H1 (cell line): ENCODE measurements around the gene IRAK3. TPM values are rescaled to one million over a fixed set of nuclear protein-coding genes. Genes with fewer than 3 reads are reported as not detected.

Experiments used
- CTCF ChIA-PET: fragments of 300-600 bp; sonication (Branson Sonifier 250); formaldehyde crosslinking; loops from one replicate; lab custom pipeline; 2021; ENCODE audit not compliant: partially characterized antibody; lab: Charles Lee
- POLR2A ChIA-PET: fragments of 300-600 bp; sonication (Branson Sonifier 250); formaldehyde crosslinking; loops from one replicate; lab custom pipeline; 2021; ENCODE audit warnings: inconsistent platforms; ENCODE audit not compliant: partially characterized antibody; lab: Charles Lee
- DNase-seq, 2 experiments: peaks; one replicate each; pipeline versions ENCODE4 v3.0.0 to v3.0.0-alpha.2; 2010 to 2022; ENCODE audit warnings: low spot score in 2 of 2, low read depth in 1 of 2, mixed read lengths in 1 of 2
- FAIRE-seq: peaks from 2 replicates; lab custom pipeline; 2011; peaks lifted over from hg19 to GRCh38; lab: Jason Lieb, UNC
- H2AFZ ChIP-seq: 2 replicates; pipeline ENCODE4 v1.8.1; 2012; ENCODE audit warnings: low read length, inconsistent platforms
- H2AK5ac ChIP-seq: 2 replicates; pipeline ENCODE4 v1.6.1; 2013; ENCODE audit warnings: low read depth, low read length
- H2BK120ac ChIP-seq: replicated peaks from 2 replicates; pipeline ENCODE3; 2013; ENCODE audit warnings: low read depth, low read length, inconsistent platforms
- H2BK12ac ChIP-seq: 2 replicates; pipeline ENCODE4 v1.6.1; 2013; ENCODE audit warnings: low read depth, low read length
- H2BK15ac ChIP-seq: 2 replicates; pipeline ENCODE4 v1.6.1; 2013; ENCODE audit warnings: low read length
- H2BK20ac ChIP-seq: 2 replicates; pipeline ENCODE4 v1.6.1; 2013; ENCODE audit warnings: low read length
- H2BK5ac ChIP-seq: 2 replicates; pipeline ENCODE4 v1.6.1; 2013; ENCODE audit warnings: low read depth, low read length
- H3K14ac ChIP-seq: 2 replicates; pipeline ENCODE4 v1.6.1; 2013; ENCODE audit warnings: inconsistent platforms; ENCODE audit not compliant: insufficient read length
- H3K18ac ChIP-seq: 2 replicates; pipeline ENCODE4 v1.6.1; 2013; ENCODE audit warnings: low read length; ENCODE audit errors: extremely low read depth
- H3K23ac ChIP-seq: 2 replicates; pipeline ENCODE4 v1.6.1; 2013; ENCODE audit warnings: inconsistent platforms; ENCODE audit not compliant: insufficient read length
- H3K23me2 ChIP-seq: 2 replicates; pipeline ENCODE4 v1.6.1; 2013; ENCODE audit warnings: low read depth, low read length
- H3K27ac ChIP-seq: 2 replicates; pipeline ENCODE4 v1.6.1; 2011; ENCODE audit warnings: low read depth, low read length, inconsistent platforms
- H3K27me3 ChIP-seq, 4 experiments: replicated peaks in 1 of 4; 1 replicate in 1 of 4; 2 replicates in 3 of 4; pipeline versions ENCODE4 v1.6.1 to v1.8.1; 2011 to 2013; ENCODE audit warnings: low read length in 3 of 4, mild to moderate bottlenecking in 3 of 4, inconsistent platforms in 2 of 4, mixed read lengths in 2 of 4, moderate library complexity in 1 of 4; ENCODE audit not compliant: control insufficient read depth in 3 of 4, insufficient read depth in 3 of 4; ENCODE audit errors: extremely low read depth in 1 of 4
- H3K36me3 ChIP-seq, 4 experiments: 2 replicates each; pipeline versions ENCODE4 v1.6.1 to v1.8.1; 2011 to 2013; ENCODE audit warnings: mild to moderate bottlenecking in 4 of 4, low read length in 3 of 4, moderate library complexity in 2 of 4, control low read depth in 1 of 4, inconsistent platforms in 1 of 4; ENCODE audit not compliant: insufficient read depth in 4 of 4, control insufficient read depth in 2 of 4
- H3K4ac ChIP-seq: replicated peaks from 2 replicates; pipeline ENCODE3; 2013; ENCODE audit warnings: low read length, low read depth, mixed read lengths, inconsistent platforms; ENCODE audit not compliant: insufficient read length
- H3K4me1 ChIP-seq, 4 experiments: replicated peaks in 1 of 4; 1 replicate in 1 of 4; 2 replicates in 3 of 4; pipeline versions ENCODE4 v1.6.1 to v1.8.1; 2011 to 2013; ENCODE audit warnings: low read length in 3 of 4, inconsistent platforms in 2 of 4, mixed read lengths in 1 of 4; ENCODE audit not compliant: insufficient read depth in 4 of 4, control insufficient read depth in 3 of 4
- H3K4me2 ChIP-seq, 2 experiments: 2 replicates each; pipeline versions ENCODE4 v1.6.1 to v1.8.1; 2011 to 2013; ENCODE audit warnings: low read depth in 2 of 2, low read length in 2 of 2, control low read depth in 1 of 2, inconsistent platforms in 1 of 2, mild to moderate bottlenecking in 1 of 2; ENCODE audit not compliant: insufficient read depth in 1 of 2
- H3K4me3 ChIP-seq, 4 experiments: fragments of 200-600, 300-600 bp in 1 of 4; sonication (generic), shearing (Covaris generic), sonication (Bioruptor Twin) in 1 of 4; 2 replicates each; pipeline versions ENCODE4 v1.5.1 to v1.8.1; 2011 to 2016; ENCODE audit warnings: low read length in 4 of 4, low read depth in 3 of 4, control low read depth in 2 of 4, inconsistent platforms in 2 of 4, mild to moderate bottlenecking in 2 of 4, mixed read lengths in 1 of 4, moderate library complexity in 1 of 4; ENCODE audit not compliant: insufficient read depth in 2 of 4; ENCODE audit errors: extremely low read depth in 1 of 4
- H3K56ac ChIP-seq: replicated peaks from 2 replicates; pipeline ENCODE3; 2013; ENCODE audit warnings: low read depth, mild to moderate bottlenecking, mixed read lengths, low read length, inconsistent platforms; ENCODE audit not compliant: insufficient read length
- H3K79me1 ChIP-seq: 2 replicates; pipeline ENCODE4 v1.6.1; 2013; ENCODE audit warnings: low read depth, low read length, control low read depth
- H3K79me2 ChIP-seq, 2 experiments: 2 replicates each; pipeline versions ENCODE4 v1.6.1 to v1.8.1; 2012 to 2013; ENCODE audit warnings: low read length in 2 of 2, mild to moderate bottlenecking in 2 of 2, inconsistent platforms in 1 of 2; ENCODE audit not compliant: insufficient read depth in 2 of 2, control insufficient read depth in 1 of 2
- H3K9ac ChIP-seq, 4 experiments: replicated peaks in 1 of 4; 1 replicate in 1 of 4; 2 replicates in 3 of 4; pipeline versions ENCODE4 v1.6.1 to v1.8.1; 2011 to 2013; ENCODE audit warnings: low read depth in 3 of 4, low read length in 3 of 4, control low read depth in 2 of 4, mild to moderate bottlenecking in 2 of 4, moderate library complexity in 2 of 4, inconsistent platforms in 1 of 4; ENCODE audit errors: extremely low read depth in 1 of 4
- H3K9me3 ChIP-seq, 2 experiments: 2 replicates each; pipeline versions ENCODE4 v1.6.1 to v1.8.1; 2012 to 2013; ENCODE audit warnings: mild to moderate bottlenecking in 2 of 2, moderate library complexity in 2 of 2, control low read depth in 1 of 2, inconsistent platforms in 1 of 2, low read depth in 1 of 2, low read length in 1 of 2, mixed read lengths in 1 of 2; ENCODE audit not compliant: insufficient read depth in 2 of 2
- H4K20me1 ChIP-seq, 2 experiments: replicated peaks in 1 of 2; 2 replicates each; pipeline versions ENCODE3 to v1.8.1; 2011 to 2013; ENCODE audit warnings: inconsistent platforms in 2 of 2, low read length in 2 of 2, mild to moderate bottlenecking in 1 of 2; ENCODE audit not compliant: insufficient read depth in 2 of 2, control insufficient read depth in 1 of 2
- H4K5ac ChIP-seq: 2 replicates; pipeline ENCODE4 v1.6.1; 2013; ENCODE audit warnings: low read length, low read depth, mixed read lengths, inconsistent platforms; ENCODE audit not compliant: insufficient read length
- H4K8ac ChIP-seq: 2 replicates; pipeline ENCODE4 v1.8.0; 2013; ENCODE audit warnings: mild to moderate bottlenecking, moderate library complexity, low read length, inconsistent platforms; ENCODE audit not compliant: insufficient read depth; ENCODE audit errors: extremely low read depth
- H4K91ac ChIP-seq: replicated peaks from 2 replicates; pipeline ENCODE3; 2013; ENCODE audit warnings: low read length, mixed read lengths, inconsistent platforms; ENCODE audit not compliant: insufficient read length
- CHD2 ChIP-seq: IDR thresholded peaks from 2 replicates; pipeline ENCODE4 v1.6.1; 2012; ENCODE audit warnings: low read length, improper control_type of control experiment
- GABPA ChIP-seq: IDR thresholded peaks from 2 replicates; pipeline ENCODE4 v1.6.1; 2011; ENCODE audit warnings: mild to moderate bottlenecking, low read length, moderate library complexity, borderline replicate concordance; ENCODE audit not compliant: insufficient read depth
- HDAC2 ChIP-seq, 2 experiments: fragments of 300-600 bp in 1 of 2; sonication (generic) in 1 of 2; IDR thresholded peaks; 2 replicates each; pipeline ENCODE4 v1.6.1; 2011 to 2012; ENCODE audit warnings: low read depth in 2 of 2, low read length in 2 of 2, mild to moderate bottlenecking in 2 of 2, moderate library complexity in 2 of 2, borderline replicate concordance in 1 of 2, inconsistent platforms in 1 of 2
- SIX5 ChIP-seq: IDR thresholded peaks from 2 replicates; pipeline ENCODE4 v1.6.1; 2011; ENCODE audit warnings: mild to moderate bottlenecking, low read depth, low read length
- WGBS, 2 experiments: shearing (Covaris generic) in 1 of 2; methylation state at CpG; one replicate each; pipeline versions ENCODE4 v1.1.6 to v1.1.7; 2013 to 2015; ENCODE audit warnings: low lambda C conversion rate in 2 of 2, mixed read lengths in 2 of 2, inconsistent platforms in 1 of 2, low coverage in 1 of 2, missing lambda C conversion rate in 1 of 2; ENCODE audit not compliant: insufficient replicate concordance in 2 of 2, insufficient coverage in 1 of 2, insufficient read length in 1 of 2; ENCODE audit errors: extremely low coverage in 1 of 2, missing lambda C conversion rate in 1 of 2; 5-methylcytosine and 5-hydroxymethylcytosine counted together
- polyA plus RNA-seq, 7 experiments: library from polyadenylated mRNA; depleted of rRNA in 3 of 7; stranded (reverse) in 5 of 7; unstranded in 2 of 7; fragments of >200 nt in 5 of 7; fragments of 200-250 nt in 2 of 7; gene quantifications; 1 replicate in 5 of 7; 2 replicates in 1 of 7; 4 replicates in 1 of 7; pipeline versions ENCODE4 v1.2.1 to v1.2.3, GENCODE V29; 2011 to 2013; ENCODE audit warnings: missing spikeins in 2 of 7, mixed read lengths in 2 of 7
- total RNA-seq: library from RNA; stranded (reverse); fragmentation: NEBNext Ultra II Directional; extraction: Animal tissue kit (Norgen Biotek cat#: 25700); gene quantifications from 2 replicates; pipeline ENCODE4 v1.2.1, GENCODE V29; 2021

IRAK3 gene
- total and polyA plus RNA-seq, 2 of the 8 experiments (the other 6 are each of a cell fraction or from before 2014, with no cell fraction given): 0.51 to 2.2 TPM

DNA sequence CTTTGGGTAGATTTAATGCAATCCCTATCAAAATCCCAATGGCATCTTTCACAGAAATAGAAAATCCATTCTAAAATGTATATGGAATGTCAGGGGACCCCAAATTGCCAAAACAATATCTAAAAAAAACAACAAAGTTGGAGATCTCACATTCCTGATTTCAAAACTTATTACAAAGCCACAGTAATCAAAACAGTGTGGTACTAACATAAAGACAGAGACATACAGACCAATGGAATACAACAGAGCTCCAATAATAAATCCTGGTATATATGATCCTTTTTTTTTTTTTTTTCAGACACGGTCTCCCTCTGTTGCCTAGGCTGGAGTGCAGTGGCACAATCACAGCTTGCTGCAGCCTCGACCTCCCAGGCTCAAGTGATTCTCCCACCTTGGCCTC, 23.9 kb upstream of the IRAK3 start:
- no peak overlapping the region for H2BK5ac ChIP-seq
- H4K91ac ChIP-seq: no peak overlapping the region
- no peaks in the 10 kb centered on the region for H3K79me1 ChIP-seq
- H3K14ac ChIP-seq: no peak overlapping the region
- no peak overlapping the region for H3K27ac ChIP-seq
- no peak overlapping the region for H2BK12ac ChIP-seq
- H3K9ac ChIP-seq: no peak overlapping the region
- no peak overlapping the region for H3K4me3 ChIP-seq
- FAIRE-seq (no peak), DNase-seq (no peak)
- H3K56ac ChIP-seq: no peak overlapping the region
- H3K4ac ChIP-seq: no peak overlapping the region
- WGBS, 2 experiments: 96% methylated on average over 2 of the region's 2 CpGs; no CpG with 5 or more reads in 1 of the 2 experiments
- H3K18ac ChIP-seq: no peak overlapping the region
- no peak overlapping the region for H2BK20ac ChIP-seq
- no peak overlapping the region for H2BK15ac ChIP-seq
- POLR2A ChIA-PET: no interaction called here
- no peak overlapping the region for H2AK5ac ChIP-seq
- no peak overlapping the region for H2AFZ ChIP-seq
- H3K27me3 ChIP-seq: no peaks in the 10 kb centered on the region
- CTCF ChIA-PET: interaction anchor here (0.8 kb wide), 1 partner anchor 14 kb away, joined by 3 read pairs; no protein-coding TSS in a partner anchor
- H3K79me2 ChIP-seq: peaks cover 0 to 5% of the 10 kb centered on the region in 2 experiments; a peak in 2 of 4 replicates
- H3K4me2 ChIP-seq: no peak overlapping the region
- H4K20me1 ChIP-seq: no peaks in the 10 kb centered on the region
- H3K23ac ChIP-seq: no peak overlapping the region
- H3K36me3 ChIP-seq: peaks cover 0 to 3% (median 0%) of the 10 kb centered on the region in 4 experiments; a peak in 1 of 8 replicates
- H3K23me2 ChIP-seq: peaks cover 6% of the 10 kb centered on the region
- no peaks in the 10 kb centered on the region; a peak in 1 of 7 replicates for H3K4me1 ChIP-seq
- no peak overlapping the region for H4K5ac ChIP-seq
- no peak for TF ChIP-seq CHD2
- TF ChIP-seq GABPA: no peak
- TF ChIP-seq SIX5: no peak
- TF ChIP-seq HDAC2 (IDR thresholded peaks at IDR 0.05; ENCODE audit: borderline replicate concordance in 1 of 2, low read depth in 2 of 2, low read length in 2 of 2): no peak
- H2BK120ac ChIP-seq: no peak overlapping the region
- H4K8ac ChIP-seq: no peak overlapping the region
- H3K9me3 ChIP-seq: peaks cover 0 to 5% of the 10 kb centered on the region in 2 experiments; a peak in 2 of 4 replicates
